SK-N-SH (cell line): ENCODE data around the gene EIF5. TPM values are rescaled to one million over a fixed set of nuclear protein-coding genes. Genes with fewer than 3 reads are reported as not detected.
A peak's percentile ranks its signal among the peaks of the same experiment; 100 is the strongest.

Source experiments
- CTCF ChIA-PET: fragments of 300-600, 350-600 bp; formaldehyde crosslinking; extraction: SDS; loops from one replicate; lab custom pipeline; 2021; lab: Yijun Ruan, JAX
- POLR2A ChIA-PET: fragments of 350-600 bp; sonication (Branson Sonifier 250); formaldehyde crosslinking; extraction: SDS; loops from one replicate; lab custom pipeline; 2020; ENCODE audit warnings: antibody characterized with exemption, inconsistent platforms; lab: Yijun Ruan, JAX
- DNase-seq: peaks from one replicate; pipeline ENCODE4 v3.0.0; 2012
- H2AFZ ChIP-seq: fragments of 200-600 bp; sonication (generic); 2 replicates; pipeline ENCODE4 v1.8.1; 2016; ENCODE audit warnings: antibody characterized with exemption, mild to moderate bottlenecking, low read depth
- H3F3A ChIP-seq: fragments of 200-600 bp; sonication (generic); replicated peaks from 2 replicates; pipeline ENCODE3; 2016; ENCODE audit warnings: antibody characterized with exemption, mild to moderate bottlenecking; ENCODE audit not compliant: insufficient read depth
- H3K27ac ChIP-seq, 2 experiments: fragments of 200-500 bp in 1 of 2; fragments of 200-600 bp in 1 of 2; sonication (Bioruptor generic) in 1 of 2; sonication (generic), shearing (Covaris generic) in 1 of 2; 2 replicates each; pipeline versions ENCODE4 v1.5.1 to v1.6.1; 2014 to 2016; ENCODE audit warnings: low read depth in 2 of 2, inconsistent platforms in 1 of 2, low read length in 1 of 2, mild to moderate bottlenecking in 1 of 2, mixed read lengths in 1 of 2
- H3K27me3 ChIP-seq: fragments of 200-600 bp; sonication (generic), shearing (Covaris generic); 2 replicates; pipeline ENCODE4 v1.6.1; 2016; ENCODE audit warnings: mixed run types; ENCODE audit not compliant: insufficient read depth
- H3K36me3 ChIP-seq, 2 experiments: fragments of 200-500 bp in 1 of 2; fragments of 200-600 bp in 1 of 2; sonication (Bioruptor generic) in 1 of 2; sonication (generic) in 1 of 2; replicated peaks in 1 of 2; 2 replicates each; pipeline versions ENCODE3 to v1.5.1; 2014 to 2016; ENCODE audit warnings: low read length in 1 of 2, mild to moderate bottlenecking in 1 of 2; ENCODE audit not compliant: insufficient read depth in 2 of 2, control insufficient read depth in 1 of 2
- H3K4me1 ChIP-seq, 2 experiments: fragments of 200-500 bp in 1 of 2; fragments of 200-600 bp in 1 of 2; sonication (Bioruptor generic) in 1 of 2; sonication (generic), shearing (Covaris generic) in 1 of 2; 2 replicates each; pipeline versions ENCODE4 v1.5.1 to v1.6.1; 2014 to 2016; ENCODE audit warnings: low read depth in 1 of 2, low read length in 1 of 2, mixed run types in 1 of 2; ENCODE audit not compliant: insufficient read depth in 2 of 2, control insufficient read depth in 1 of 2
- H3K4me2 ChIP-seq: fragments of 200-600 bp; sonication (generic), shearing (Covaris generic); 2 replicates; pipeline ENCODE4 v1.6.1; 2017; ENCODE audit warnings: mixed run types
- H3K4me3 ChIP-seq, 2 experiments: fragments of 200-500 bp in 1 of 2; fragments of 200-600 bp in 1 of 2; sonication (Bioruptor generic) in 1 of 2; sonication (generic), shearing (Covaris generic) in 1 of 2; 2 replicates each; pipeline versions ENCODE4 v1.5.1 to v1.8.1; 2014 to 2016; ENCODE audit warnings: low read depth in 2 of 2, inconsistent platforms in 1 of 2, low read length in 1 of 2, mild to moderate bottlenecking in 1 of 2, mixed read lengths in 1 of 2, moderate library complexity in 1 of 2
- H3K79me2 ChIP-seq: fragments of 200-600 bp; sonication (generic); 2 replicates; pipeline ENCODE4 v1.8.1; 2017; ENCODE audit warnings: mild to moderate bottlenecking; ENCODE audit not compliant: insufficient read depth
- H3K9ac ChIP-seq: fragments of 200-600 bp; sonication (generic); 2 replicates; pipeline ENCODE4 v1.6.1; 2017; ENCODE audit warnings: mixed run types
- H3K9me2 ChIP-seq: fragments of 200-600 bp; sonication (generic); 2 replicates; pipeline ENCODE4 v1.6.1; 2017; ENCODE audit warnings: mixed run types
- H3K9me3 ChIP-seq: fragments of 200-600 bp; sonication (generic); 2 replicates; pipeline ENCODE4 v1.6.1; 2017; ENCODE audit warnings: mixed run types, mild to moderate bottlenecking, moderate library complexity
- H4K20me1 ChIP-seq: fragments of 200-600 bp; sonication (generic); 2 replicates; pipeline ENCODE4 v1.6.1; 2017; ENCODE audit warnings: mild to moderate bottlenecking, mixed run types; ENCODE audit not compliant: insufficient read depth
- CHD2 ChIP-seq: fragments of 150-350 bp; IDR thresholded peaks from 2 replicates; pipeline ENCODE4 v1.6.1; 2018; ENCODE audit warnings: low read length; ENCODE audit not compliant: partially characterized antibody
- EZH2phosphoT487 ChIP-seq: fragments of 200-600 bp; sonication (generic); IDR thresholded peaks from 2 replicates; pipeline ENCODE4 v1.6.1; 2017; ENCODE audit warnings: low read depth, mixed run types, mild to moderate bottlenecking, antibody characterized with exemption, moderate library complexity, borderline replicate concordance
- FOSL2 ChIP-seq: IDR thresholded peaks from 2 replicates; pipeline ENCODE4 v1.4.0; 2012; ENCODE audit warnings: low read depth, mild to moderate bottlenecking, moderate library complexity, borderline replicate concordance
- FOXJ3 ChIP-seq: sonication (generic); formaldehyde crosslinking; IDR thresholded peaks from 2 replicates; pipeline ENCODE4 v1.5.1; 2020; ENCODE audit warnings: mild to moderate bottlenecking, missing genetic modification reagents
- FOXM1 ChIP-seq: IDR thresholded peaks from 2 replicates; pipeline ENCODE4 v1.4.0; 2012; ENCODE audit warnings: low read depth, mild to moderate bottlenecking
- GATA2 ChIP-seq: sonication (generic); formaldehyde crosslinking; IDR thresholded peaks from 2 replicates; pipeline ENCODE4 v1.5.0; 2020; ENCODE audit warnings: mild to moderate bottlenecking, missing genetic modification reagents
- IRF3 ChIP-seq: fragments of 150-350 bp; IDR thresholded peaks from 2 replicates; pipeline ENCODE4 v1.6.1; 2016; ENCODE audit warnings: mild to moderate bottlenecking, low read depth, low read length
- JUND ChIP-seq: IDR thresholded peaks from 2 replicates; pipeline ENCODE4 v1.4.0; 2012
- MEF2A ChIP-seq: IDR thresholded peaks from 2 replicates; pipeline ENCODE4 v1.4.0; 2012; ENCODE audit warnings: low read depth, borderline replicate concordance
- MXI1 ChIP-seq: IDR thresholded peaks from 2 replicates; pipeline ENCODE4 v1.6.1; 2012; ENCODE audit warnings: mild to moderate bottlenecking, low read depth, low read length, improper control_type of control experiment
- NFIC ChIP-seq: IDR thresholded peaks from 2 replicates; pipeline ENCODE4 v1.4.0; 2012; ENCODE audit warnings: borderline replicate concordance
- NRF1 ChIP-seq: IDR thresholded peaks from 2 replicates; pipeline ENCODE4 v1.6.1; 2012; ENCODE audit warnings: low read depth, mild to moderate bottlenecking, low read length
- POLR2AphosphoS5 ChIP-seq: IDR thresholded peaks from 2 replicates; pipeline ENCODE4 v1.6.1; 2012; ENCODE audit warnings: low read depth, low read length
- RCOR1 ChIP-seq: fragments of 150-350 bp; IDR thresholded peaks from 2 replicates; pipeline ENCODE4 v1.6.1; 2017; ENCODE audit warnings: antibody characterized with exemption, low read length
- RFX5 ChIP-seq: IDR thresholded peaks from 2 replicates; pipeline ENCODE4 v1.6.1; 2012; ENCODE audit warnings: mild to moderate bottlenecking, improper control_type of control experiment, low read length
- RXRA ChIP-seq: IDR thresholded peaks from 2 replicates; pipeline ENCODE4 v1.4.0; 2012; ENCODE audit warnings: low read depth, mild to moderate bottlenecking, borderline replicate concordance
- SIN3A ChIP-seq: IDR thresholded peaks from 2 replicates; pipeline ENCODE4 v1.6.1; 2012; ENCODE audit warnings: low read depth, mild to moderate bottlenecking, low read length, moderate library complexity, borderline replicate concordance
- SMC3 ChIP-seq: IDR thresholded peaks from 2 replicates; pipeline ENCODE4 v1.6.1; 2012; ENCODE audit warnings: low read depth, low read length, improper control_type of control experiment
- TAF1 ChIP-seq: IDR thresholded peaks from 2 replicates; pipeline ENCODE4 v1.6.1; 2012; ENCODE audit warnings: low read depth, mild to moderate bottlenecking, low read length, moderate library complexity, borderline replicate concordance
- TCF12 ChIP-seq: IDR thresholded peaks from 2 replicates; pipeline ENCODE4 v1.4.0; 2012
- TEAD4 ChIP-seq: IDR thresholded peaks from 2 replicates; pipeline ENCODE4 v1.4.0; 2012; ENCODE audit warnings: mild to moderate bottlenecking, borderline replicate concordance; ENCODE audit not compliant: insufficient read depth
- YY1 ChIP-seq: IDR thresholded peaks from 2 replicates; pipeline ENCODE4 v1.4.0; 2012; ENCODE audit warnings: low read depth, mild to moderate bottlenecking
- WGBS: methylation state at CpG from one replicate; pipeline ENCODE4 v1.1.6; 2017; ENCODE audit warnings: low lambda C conversion rate; 5-methylcytosine and 5-hydroxymethylcytosine counted together
- polyA plus RNA-seq, 3 experiments: library from polyadenylated mRNA; depleted of rRNA; stranded (reverse); fragments of >200 nt; gene quantifications; 2 replicates each; pipeline ENCODE4 v1.2.3, GENCODE V29; 2012
- TF ChIP-seq, protein P1 (sequence below): IDR thresholded peaks from 2 replicates; pipeline ENCODE4 v1.4.0; 2012; ENCODE audit warnings: low read depth
- TF ChIP-seq, protein P2 (sequence below): fragments of 150-350 bp; IDR thresholded peaks from 2 replicates; pipeline ENCODE4 v1.6.1; 2017; ENCODE audit warnings: antibody characterized with exemption, low read length, low read depth, borderline replicate concordance
- TF ChIP-seq, protein P3 (sequence below): IDR thresholded peaks from 2 replicates; pipeline ENCODE4; 2012
- TF ChIP-seq, protein P4 (sequence below): fragments of 200-600 bp; sonication (generic); IDR thresholded peaks from 2 replicates; pipeline ENCODE4 v1.6.1; 2017; ENCODE audit warnings: antibody characterized with exemption, mild to moderate bottlenecking, moderate library complexity
- TF ChIP-seq, protein P5 (sequence below): IDR thresholded peaks from 2 replicates; pipeline ENCODE4 v1.6.1; 2012; ENCODE audit warnings: mild to moderate bottlenecking, low read depth, low read length, moderate library complexity

Gene EIF5
- polyA plus RNA-seq, 1 of the 3 experiments (the other 2 are of a cell fraction), result 127 TPM

GRCh38 chr14:103361867-103362266 lies 27.8 kb downstream of the EIF5 start:
- ChIA-PET CTCF (no interaction called here), POLR2A (no interaction called here)
- H3K27ac ChIP-seq, result peak overlapping the region in 1 of 2 experiments; percentile 67; a peak in 2 of 4 replicates
- 17% methylated on average over 5 of the region's 5 CpGs for WGBS
- H3K36me3 ChIP-seq, result no peaks in the 10 kb centered on the region
- no peaks in the 10 kb centered on the region for H3K9me2 ChIP-seq
- no peak overlapping the region for H3K4me2 ChIP-seq
- no peaks in the 10 kb centered on the region for H4K20me1 ChIP-seq
- H3K27me3 ChIP-seq, result no peaks in the 10 kb centered on the region
- no peak overlapping the region; the same call in 1 of the 2 replicates for H2AFZ ChIP-seq
- no peak overlapping the region for H3K4me3 ChIP-seq
- peaks cover 10% of the 10 kb centered on the region; the same call in 1 of the 2 replicates for H3K9me3 ChIP-seq
- H3K79me2 ChIP-seq, result no peaks in the 10 kb centered on the region
- DNase-seq, result no peak
- H3F3A ChIP-seq, result peaks cover 15% of the 10 kb centered on the region
- H3K4me1 ChIP-seq, result no peaks in the 10 kb centered on the region; a peak in 1 of 4 replicates
- H3K9ac ChIP-seq, result no peak overlapping the region
- TF ChIP-seq NRF1 (no peak), SMC3 (no peak), YY1 (no peak), CHD2 (no peak), TEAD4 (0 out of 2 replicates have a peak, but pooled peaks have one; percentile 12), RFX5 (no peak), FOSL2 (peak; percentile 86), RXRA (no peak), EZH2phosphoT487 (no peak), MXI1 (no peak), GATA2 (CRISPR knock-in tag) (no peak), TCF12 (peak; percentile 22; the same call in 1 of the 2 replicates), TAF1 (no peak), SIN3A (no peak), FOXM1 (no peak), RCOR1 (no peak), JUND (peak; percentile 61; the same call in 1 of the 2 replicates), NFIC (no peak), IRF3 (no peak), POLR2AphosphoS5 (no peak; the same call in 1 of the 2 replicates), MEF2A (no peak), FOXJ3 (CRISPR knock-in tag) (no peak)
- TF ChIP-seq, protein P1, sequence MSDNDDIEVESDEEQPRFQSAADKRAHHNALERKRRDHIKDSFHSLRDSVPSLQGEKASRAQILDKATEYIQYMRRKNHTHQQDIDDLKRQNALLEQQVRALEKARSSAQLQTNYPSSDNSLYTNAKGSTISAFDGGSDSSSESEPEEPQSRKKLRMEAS, result 0 out of 2 replicates have a peak, but pooled peaks have one; percentile 39
- TF ChIP-seq, protein P2, sequence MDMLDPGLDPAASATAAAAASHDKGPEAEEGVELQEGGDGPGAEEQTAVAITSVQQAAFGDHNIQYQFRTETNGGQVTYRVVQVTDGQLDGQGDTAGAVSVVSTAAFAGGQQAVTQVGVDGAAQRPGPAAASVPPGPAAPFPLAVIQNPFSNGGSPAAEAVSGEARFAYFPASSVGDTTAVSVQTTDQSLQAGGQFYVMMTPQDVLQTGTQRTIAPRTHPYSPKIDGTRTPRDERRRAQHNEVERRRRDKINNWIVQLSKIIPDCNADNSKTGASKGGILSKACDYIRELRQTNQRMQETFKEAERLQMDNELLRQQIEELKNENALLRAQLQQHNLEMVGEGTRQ, result no peak
- TF ChIP-seq, protein P3, sequence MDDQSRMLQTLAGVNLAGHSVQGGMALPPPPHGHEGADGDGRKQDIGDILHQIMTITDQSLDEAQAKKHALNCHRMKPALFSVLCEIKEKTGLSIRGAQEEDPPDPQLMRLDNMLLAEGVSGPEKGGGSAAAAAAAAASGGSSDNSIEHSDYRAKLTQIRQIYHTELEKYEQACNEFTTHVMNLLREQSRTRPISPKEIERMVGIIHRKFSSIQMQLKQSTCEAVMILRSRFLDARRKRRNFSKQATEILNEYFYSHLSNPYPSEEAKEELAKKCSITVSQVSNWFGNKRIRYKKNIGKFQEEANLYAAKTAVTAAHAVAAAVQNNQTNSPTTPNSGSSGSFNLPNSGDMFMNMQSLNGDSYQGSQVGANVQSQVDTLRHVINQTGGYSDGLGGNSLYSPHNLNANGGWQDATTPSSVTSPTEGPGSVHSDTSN, result 0 out of 2 replicates have a peak, but pooled peaks have one; percentile 32
- TF ChIP-seq, protein P4, sequence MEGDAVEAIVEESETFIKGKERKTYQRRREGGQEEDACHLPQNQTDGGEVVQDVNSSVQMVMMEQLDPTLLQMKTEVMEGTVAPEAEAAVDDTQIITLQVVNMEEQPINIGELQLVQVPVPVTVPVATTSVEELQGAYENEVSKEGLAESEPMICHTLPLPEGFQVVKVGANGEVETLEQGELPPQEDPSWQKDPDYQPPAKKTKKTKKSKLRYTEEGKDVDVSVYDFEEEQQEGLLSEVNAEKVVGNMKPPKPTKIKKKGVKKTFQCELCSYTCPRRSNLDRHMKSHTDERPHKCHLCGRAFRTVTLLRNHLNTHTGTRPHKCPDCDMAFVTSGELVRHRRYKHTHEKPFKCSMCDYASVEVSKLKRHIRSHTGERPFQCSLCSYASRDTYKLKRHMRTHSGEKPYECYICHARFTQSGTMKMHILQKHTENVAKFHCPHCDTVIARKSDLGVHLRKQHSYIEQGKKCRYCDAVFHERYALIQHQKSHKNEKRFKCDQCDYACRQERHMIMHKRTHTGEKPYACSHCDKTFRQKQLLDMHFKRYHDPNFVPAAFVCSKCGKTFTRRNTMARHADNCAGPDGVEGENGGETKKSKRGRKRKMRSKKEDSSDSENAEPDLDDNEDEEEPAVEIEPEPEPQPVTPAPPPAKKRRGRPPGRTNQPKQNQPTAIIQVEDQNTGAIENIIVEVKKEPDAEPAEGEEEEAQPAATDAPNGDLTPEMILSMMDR, result no peak
- TF ChIP-seq, protein P5, sequence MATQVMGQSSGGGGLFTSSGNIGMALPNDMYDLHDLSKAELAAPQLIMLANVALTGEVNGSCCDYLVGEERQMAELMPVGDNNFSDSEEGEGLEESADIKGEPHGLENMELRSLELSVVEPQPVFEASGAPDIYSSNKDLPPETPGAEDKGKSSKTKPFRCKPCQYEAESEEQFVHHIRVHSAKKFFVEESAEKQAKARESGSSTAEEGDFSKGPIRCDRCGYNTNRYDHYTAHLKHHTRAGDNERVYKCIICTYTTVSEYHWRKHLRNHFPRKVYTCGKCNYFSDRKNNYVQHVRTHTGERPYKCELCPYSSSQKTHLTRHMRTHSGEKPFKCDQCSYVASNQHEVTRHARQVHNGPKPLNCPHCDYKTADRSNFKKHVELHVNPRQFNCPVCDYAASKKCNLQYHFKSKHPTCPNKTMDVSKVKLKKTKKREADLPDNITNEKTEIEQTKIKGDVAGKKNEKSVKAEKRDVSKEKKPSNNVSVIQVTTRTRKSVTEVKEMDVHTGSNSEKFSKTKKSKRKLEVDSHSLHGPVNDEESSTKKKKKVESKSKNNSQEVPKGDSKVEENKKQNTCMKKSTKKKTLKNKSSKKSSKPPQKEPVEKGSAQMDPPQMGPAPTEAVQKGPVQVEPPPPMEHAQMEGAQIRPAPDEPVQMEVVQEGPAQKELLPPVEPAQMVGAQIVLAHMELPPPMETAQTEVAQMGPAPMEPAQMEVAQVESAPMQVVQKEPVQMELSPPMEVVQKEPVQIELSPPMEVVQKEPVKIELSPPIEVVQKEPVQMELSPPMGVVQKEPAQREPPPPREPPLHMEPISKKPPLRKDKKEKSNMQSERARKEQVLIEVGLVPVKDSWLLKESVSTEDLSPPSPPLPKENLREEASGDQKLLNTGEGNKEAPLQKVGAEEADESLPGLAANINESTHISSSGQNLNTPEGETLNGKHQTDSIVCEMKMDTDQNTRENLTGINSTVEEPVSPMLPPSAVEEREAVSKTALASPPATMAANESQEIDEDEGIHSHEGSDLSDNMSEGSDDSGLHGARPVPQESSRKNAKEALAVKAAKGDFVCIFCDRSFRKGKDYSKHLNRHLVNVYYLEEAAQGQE, result no peak
